NCI-H345 treated with DMSO at 0.1 percent for 48 hours (cell line): ENCODE results near the gene ZHX3.

Experiments used
- DNase-seq: peaks from one replicate; lab custom pipeline; 2025; ENCODE audit not compliant: unreplicated experiment; lab: John Stamatoyannopoulos, UW

ZHX3 gene

DNA sequence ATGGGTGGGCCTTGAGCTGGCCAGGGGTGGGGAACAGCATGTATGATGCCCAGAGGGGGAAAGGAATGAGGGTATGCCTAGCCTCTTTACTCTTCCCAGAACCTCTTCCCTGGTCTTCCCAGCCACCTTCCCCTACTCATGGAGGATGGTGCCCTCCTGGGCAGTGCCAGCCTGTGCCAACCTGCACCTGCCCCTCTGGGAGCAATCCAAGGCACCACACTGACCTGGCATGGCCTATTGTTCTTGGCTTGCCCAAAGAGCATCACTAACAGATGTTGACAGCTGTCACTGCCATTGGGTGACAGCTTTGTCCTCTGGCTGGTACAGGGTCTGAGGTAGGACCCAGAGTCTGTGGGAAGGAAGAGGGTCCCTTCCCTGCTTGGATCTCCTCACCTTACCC is 36.0 kb upstream of the ZHX3 start:
- no peak for DNase-seq

DNA sequence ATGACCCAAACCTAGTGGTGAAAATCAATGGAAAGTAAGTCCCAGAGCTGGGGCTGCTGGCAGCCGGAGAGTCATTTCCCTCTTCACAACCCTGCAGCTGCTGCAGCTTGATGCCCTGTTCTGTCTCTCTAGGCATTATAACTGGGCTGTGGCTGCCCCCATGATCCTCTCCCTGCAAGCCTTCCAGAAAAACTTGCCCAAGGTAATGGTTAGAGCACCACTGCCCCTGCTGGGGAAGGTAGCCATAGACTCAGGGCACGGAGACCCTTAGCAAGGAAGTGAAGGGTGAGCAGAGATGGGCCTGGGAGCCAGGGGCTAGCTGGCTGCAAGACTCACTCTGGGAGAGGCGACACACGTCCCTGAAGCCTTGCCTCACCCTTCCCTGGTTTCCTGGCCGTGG is 35.1 kb upstream of the ZHX3 start:
- DNase-seq, result no peak

DNA sequence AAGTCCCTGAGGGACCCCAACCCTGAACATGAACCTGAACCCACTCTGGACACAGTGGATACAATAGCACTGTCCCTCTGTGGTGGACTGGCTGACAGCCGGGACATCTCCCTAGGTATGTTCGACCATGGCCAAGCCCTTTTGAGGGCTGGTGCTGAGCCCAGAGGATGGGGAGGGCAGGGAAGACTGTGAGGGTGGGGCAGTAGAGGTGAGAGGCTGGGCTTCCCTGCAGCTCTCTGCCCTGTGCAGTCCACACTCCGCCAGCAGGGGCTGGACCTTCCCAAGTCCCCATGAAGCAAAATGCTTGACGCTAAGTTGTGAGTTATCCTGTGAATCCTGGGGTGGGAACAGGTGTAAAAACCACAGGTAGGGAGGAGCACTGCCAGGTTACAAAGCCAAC is 34.6 kb upstream of the ZHX3 start:
- no peak for DNase-seq

DNA sequence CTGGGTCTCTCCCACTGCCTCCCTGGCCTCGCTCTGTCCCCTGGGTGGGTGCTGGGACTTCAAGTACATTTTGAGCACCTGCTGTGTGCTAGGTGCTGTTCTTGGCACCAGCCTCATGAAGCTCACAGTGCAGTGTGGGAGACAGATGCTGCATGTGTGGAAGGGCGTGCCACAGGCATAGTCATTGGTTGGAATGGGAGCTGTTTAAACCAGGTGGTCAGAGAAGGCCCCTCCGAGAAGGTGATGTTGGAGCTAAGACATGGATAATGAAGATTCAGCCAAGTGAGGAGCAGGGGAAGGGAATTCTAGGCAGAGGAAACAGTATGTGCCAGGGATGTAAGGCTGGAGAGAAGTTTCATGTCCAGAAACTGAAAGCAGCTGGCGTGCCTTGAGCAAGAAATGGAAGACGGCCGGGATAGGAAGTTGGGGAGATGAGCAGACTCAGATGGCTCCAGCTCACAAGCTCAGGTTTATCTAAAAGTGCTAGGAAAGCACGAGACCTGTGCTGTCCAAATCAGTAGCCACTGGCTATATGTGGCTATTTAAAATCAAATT is 33.0 kb upstream of the ZHX3 start:
- no peak for DNase-seq

DNA sequence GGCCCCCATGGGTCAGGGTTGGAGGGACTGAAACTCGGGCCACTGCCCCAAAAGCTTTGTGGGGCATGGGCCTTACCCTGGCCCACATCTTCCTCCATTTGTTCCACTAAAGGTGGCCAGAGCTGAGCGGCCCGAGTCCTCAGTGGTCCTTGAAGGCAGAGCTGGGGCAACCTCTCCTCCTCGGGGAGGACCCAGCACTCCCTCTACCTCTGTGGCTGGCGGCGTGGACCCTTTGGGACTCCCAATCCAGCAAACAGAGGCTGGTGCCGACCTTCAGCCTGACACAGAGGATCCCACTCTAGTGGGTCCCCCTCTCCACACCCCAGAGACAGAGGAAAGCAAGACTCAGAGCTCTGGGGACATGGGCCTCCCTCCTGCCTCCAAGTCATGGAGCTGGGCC is 32.4 kb upstream of the ZHX3 start:
- DNase-seq, result no peak

DNA sequence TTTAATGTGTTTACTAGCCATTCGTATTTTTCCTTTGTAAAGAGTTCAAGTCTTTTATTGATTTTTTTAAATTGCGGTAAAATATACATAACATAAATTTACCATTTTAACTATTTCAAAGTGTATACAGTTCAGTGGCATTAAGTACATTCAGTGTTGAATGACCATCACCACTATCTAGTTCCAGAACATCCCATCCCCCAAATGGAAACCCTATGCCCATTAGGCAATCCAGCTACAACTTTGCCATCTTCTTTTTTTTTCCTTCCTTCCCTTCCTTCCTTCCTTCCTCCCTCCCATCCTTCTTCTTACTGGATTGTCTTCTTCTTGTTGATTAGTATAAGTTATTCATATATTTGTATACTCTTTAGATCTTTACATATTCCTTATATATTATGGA is 31.7 kb upstream of the ZHX3 start:
- no peak for DNase-seq

DNA sequence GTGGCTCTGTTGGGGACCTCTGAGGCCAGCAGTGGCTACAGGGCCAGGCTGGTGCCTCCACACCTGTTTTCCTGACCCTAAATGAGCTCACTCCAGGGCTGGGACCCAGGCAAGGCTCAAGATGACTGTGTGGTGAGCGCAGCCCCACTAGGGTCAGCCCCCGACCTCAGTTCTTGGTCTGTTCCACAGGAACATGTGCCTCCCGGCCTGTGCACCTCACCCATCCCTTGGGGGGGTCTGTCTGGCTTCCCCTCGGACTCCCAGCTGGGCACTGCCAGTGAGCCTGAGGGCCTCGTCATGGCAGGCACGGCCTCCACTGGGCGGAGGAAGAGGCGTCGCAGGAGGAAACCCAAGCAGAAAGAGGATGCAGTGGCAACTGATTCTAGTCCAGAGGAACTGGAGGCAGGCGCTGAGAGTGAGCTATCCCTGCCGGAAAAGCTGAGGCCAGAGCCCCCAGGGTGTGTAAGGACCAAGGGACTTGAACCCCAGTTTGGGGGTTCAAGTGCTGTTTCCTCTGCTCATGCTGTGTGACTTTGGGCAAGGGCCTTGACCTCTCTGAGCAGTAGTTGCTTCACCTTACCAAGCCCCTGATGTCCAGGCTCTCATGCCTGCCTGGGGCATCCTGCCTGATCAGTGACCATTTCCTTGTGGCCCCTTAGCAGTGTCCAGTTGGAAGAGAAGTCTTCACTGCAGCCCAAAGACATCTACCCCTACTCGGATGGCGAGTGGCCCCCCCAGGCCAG is 31.1 kb upstream of the ZHX3 start:
- DNase-seq, result no peak

DNA sequence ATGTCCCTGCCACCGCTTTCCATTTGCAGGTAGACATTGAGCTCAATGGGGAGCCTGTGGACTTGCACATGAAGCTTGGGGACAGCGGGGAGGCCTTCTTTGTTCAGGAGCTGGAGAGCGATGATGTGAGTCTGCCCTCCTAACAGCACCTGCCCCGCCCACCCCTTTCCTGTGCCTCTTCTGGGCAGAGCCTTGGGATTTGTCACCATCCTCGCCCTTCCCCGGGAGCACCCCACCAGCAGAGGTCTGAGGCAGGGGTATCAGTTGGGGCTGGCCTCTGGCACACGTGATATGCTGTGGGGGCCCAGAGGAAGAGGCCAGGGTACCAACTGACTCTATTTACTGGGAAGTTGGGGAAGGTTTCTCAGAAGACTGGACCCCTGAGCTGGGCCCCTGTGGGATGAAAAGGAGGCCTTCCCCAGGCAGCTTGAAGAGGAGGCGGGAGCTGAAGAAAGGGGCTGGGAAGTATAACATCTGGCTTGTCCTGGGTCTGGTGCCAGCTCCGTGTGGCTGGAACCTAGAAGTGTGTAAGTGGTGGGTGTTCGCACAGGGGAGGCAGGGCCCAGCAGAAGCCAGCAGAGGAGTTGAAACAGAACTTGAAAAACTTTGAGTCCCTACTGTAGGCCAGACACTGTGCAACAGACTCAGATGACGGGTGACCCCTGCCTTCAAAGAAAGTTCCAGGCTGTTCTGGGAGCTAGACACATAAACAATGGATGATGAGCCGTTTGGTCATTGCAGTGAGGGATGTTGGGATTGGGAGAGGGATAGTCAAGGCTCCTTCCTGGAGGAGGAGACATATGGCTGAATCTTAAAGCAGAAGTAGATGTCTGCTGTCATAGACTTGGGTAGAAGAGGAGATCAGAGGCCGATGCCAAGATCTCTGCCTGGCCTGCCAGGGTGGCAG is 30.2 kb upstream of the ZHX3 start:
- no peak for DNase-seq

DNA sequence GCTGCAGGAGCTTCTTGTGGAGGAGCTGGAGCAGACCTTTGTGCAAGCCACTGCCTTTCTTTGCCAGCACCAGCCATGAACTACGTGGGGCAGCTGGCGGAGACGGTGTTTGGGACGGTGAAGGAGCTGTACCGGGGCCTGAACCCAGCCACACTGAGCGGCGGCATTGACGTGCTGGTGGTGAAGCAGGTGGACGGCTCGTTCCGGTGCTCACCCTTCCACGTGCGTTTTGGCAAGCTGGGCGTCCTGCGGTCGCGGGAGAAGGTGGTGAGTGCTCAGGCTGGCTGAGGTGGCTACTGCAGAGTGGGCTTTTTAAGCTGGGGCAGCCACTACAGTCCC is 28.2 kb upstream of the ZHX3 start:
- no peak for DNase-seq

DNA sequence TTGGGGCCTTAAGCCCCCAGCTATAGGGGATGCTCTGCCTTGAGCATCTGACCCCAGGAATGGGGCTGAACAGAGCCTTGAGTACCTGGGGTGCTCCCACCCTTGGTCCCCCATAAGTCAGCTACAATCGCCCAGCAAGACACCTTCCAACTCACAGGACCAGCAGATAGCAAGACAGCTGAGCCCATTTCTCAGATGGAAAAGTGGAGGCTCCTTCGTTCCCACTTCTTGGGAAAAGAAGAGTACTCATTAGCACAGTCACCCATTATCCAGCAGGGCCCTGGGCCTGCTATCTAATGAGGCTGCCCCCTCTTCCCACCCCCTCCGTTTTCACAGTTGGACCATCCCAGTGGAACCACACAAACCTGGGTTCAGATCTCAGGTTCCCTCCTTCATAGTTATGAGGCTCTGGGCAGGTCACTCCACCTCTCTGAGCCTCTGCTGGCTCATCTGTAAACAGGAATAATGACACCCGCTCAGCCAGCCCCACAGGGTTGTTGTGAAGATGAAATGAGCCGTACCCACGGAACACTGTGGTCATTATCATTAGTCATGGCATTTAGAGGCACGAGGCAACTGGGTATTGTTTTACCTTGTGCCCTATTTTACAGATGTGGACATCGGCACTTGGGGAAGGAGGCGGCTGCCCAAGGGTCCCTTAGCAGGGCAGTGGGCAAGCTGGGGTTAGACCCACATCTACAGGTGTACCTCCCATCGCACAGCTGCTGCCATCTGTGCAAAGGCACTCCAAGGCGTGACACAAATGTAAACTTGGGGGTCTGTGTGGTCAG is 27.6 kb upstream of the ZHX3 start:
- DNase-seq, result no peak

DNA sequence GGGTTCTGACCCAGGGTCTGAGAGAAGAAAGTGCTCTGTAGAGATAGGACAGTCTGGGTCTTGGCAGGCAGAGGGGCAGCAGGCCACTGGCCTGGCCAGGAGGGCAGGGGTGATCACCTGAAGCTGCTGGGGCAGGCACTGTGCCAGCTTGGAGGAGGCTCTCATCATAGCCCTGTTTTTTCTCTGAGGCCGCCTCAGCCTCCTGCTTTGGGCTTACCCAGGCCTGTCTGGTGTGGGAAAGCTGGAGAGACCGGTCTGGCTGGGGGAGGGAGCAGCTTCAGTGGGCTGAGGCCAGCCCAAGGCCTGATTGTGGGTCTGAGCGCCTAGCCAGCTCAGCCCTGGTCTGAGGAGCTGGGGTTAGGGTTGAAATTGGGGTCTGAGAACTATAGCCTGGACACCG is 26.9 kb upstream of the ZHX3 start:
- DNase-seq, result no peak

DNA sequence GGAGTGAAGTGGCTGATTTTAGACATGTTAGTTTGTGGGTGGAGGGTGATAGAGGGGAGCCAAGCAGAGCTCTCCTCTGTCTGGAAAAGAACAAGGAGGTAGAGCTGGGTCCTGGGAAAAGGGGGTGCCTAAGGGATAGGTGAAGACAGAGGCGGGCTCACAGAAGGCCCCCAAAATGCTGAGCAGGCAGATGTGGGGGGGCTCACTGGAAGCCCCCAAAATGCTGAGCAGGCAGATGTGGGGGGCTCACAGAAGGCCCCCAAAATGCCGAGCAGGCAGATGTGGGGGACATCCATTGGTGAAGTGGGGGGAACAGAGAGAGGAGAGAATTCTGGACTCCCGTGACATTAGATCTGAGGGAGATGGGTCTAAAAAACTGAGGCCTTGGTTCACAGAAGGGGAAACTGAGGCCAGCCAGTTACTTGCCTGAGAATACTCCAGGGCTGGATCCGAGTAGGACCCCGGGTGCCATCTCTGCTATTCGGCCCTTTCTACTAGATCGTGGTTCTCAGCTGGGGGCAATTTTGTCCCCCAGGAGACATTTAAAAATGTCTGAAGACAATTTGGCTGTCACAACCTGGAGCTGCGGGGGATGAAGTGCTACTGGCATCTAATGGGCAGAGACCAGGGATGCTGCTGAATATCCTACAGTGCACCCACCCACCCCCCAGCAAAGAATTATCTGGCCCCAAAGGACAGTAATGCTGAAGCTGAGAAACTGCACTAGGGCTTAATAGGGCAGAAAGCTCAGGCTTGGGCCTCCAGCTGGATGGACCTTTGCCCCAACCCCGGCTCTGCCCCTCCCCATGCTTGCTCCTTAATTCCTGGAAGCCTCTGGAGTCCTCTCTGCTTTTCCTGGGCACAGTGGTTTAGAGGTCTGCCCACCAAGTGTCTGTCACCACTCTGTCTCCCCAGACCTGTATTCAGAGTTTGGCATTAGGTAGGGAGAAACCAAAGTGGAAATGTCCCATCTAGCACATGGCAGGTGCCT is 25.2 kb upstream of the ZHX3 start:
- DNase-seq, result no peak

DNA sequence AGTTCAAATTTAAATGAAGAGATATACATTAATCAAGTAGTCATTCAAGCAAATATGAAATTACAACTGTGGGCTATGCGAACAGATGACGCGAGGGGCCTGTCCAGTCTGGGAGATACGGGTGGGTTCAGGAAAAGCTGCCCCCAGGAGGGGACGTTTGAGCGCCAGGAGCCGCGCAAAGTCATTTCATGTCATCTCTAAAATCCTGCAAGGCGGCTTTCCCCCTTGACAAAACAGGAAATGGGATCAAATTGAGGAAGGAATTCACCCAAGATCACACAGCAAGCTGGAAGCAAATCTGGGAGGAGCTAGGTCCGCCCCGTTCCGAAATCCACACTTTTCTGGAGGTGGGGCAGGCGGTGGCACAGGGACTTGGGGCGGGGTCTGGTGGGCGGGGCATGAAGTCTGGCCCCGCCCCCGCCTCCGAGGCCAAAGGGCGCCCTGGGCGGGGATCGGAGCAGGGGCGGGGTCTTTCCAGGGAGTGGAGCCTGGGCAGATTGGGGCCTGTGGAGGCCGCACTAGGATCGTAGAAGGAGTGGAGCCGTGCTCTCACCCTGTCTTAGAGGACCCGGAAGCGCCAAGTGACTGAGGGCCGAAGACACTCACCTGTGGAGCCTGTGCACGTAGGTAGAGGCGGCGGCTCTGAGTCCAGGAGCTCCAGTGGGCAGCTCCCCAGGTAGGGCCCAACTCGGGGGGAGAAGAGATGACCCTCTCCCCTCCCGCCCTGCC is 23.0 kb upstream of the ZHX3 start, which contains the start of gene LPIN3:
Gene LPIN3, plus strand, starts transcription at position 495 of the 729 bp plus-strand sequence. CDS start 4,983 bp downstream, outside the sequence.
- DNase-seq, result no peak

DNA sequence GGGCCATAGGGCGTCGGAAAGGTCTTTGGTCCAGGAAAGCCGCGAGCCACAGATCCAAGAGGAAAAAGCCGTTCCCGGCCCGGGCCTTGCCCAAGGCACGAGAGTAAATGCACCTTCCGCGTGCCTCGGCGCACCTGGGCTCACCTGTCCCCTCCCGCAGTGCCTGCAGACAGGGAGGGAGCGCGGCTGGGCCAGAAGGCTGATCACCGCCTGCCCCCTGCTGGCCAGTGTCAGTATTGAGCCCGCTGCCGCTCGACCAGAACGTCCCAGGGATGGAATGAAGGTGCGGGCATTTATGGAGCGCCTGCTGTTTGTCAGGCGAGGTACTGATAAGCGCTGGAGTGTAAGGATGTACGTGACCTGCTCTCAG is 22.4 kb upstream of the ZHX3 start:
- DNase-seq, result peak; percentile 72

DNA sequence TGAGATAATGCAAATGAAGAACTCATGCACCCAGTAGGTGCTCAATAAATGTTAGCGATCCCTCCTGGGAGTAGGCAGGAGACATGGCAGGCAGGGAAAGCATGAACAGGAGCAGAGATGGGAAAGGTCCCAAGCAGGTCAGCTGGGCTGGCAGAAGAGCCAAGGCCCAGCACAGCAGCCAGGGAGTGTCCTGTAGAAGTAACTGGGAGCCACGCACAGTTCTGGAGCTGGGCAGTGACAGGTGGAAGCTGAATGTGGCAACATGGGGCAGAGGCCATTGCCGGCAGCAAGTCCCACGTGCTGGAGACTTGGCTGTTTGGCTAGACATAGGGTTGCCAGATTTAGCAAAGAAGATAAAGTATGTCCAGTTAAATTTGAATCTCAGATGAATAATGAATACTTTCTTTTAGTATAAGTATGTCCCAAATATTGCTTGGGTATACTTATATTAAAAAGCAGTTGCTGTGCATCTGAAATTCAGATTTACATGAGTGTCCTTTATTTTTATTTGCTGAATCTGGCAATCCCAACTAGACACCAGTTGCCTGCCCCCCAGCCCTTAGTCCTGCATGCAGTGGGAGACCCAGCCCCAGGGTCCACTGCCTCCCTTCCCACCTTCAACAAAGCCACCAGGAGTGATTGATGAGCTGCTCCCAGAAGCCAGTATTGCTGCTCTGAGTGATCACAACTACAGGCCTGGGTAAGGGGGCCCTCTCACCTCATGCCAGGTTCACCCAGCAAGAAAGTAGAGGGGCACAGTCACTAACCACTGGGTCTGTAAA is 19.4 kb upstream of the ZHX3 start:
- no peak for DNase-seq

DNA sequence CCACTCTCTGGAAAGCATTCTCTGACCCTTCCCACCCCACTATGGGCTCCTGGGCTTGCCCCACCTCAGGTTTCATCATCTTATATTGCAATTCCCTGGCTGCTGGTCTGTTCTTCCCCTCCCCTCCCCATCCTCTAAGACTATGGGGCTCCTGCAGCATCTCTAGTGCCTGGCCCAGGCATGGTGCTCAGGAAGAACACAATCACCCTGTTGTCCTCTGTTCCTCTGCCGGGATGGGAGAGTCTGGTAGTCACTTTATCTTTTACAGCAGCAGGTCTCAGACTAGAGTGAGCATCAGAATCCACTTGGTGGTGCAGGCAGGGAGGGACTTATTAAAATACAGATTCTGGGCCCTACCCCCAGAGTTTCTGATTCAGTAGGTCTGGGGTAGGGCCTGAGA is 18.1 kb upstream of the ZHX3 start:
- no peak for DNase-seq

DNA sequence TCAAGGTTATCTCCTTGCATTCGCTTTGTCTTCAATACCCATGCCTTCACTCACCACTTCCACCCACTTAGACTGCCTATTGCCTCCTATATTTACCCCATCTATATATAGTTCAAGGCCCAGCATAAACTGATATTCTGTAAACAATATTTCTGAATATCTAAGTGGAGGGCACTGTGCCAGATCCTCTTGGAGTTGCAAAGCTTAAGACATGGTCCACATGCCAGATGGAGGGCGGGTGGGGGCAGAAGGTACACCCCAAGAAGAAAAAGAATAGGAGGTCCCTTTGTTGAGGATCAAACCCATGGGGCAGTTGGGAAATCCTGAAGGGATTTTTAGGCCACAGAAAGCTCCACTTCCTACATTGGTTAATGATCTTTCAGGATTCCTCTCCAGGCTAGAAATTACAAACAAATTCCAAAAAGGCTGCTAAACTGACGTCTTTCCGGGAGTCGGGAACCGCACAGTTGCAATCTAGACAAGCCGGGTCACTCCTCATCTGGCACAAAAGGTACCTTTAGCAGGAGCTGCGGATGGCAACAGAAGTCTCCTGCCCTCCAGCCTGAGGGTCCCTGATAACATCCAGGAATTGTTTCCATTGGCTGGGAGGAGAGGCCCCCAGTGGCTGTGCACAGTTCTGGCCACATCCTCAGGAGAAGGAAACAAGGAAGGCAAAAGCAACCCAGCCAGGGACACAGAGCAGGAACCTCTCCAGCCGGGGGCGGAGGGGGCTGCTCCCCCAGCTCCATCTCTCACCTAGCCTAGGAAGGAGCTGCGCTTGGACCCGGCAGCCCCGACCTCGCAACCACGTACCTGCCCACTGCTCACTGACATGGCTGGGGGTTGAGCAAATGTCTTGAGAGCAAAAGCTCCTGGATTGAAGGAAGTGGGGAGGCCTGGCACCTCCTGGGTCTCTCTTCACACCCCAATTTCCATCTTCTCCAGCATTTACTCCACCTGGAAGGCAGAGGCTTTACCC is 17.2 kb upstream of the ZHX3 start:
- DNase-seq, result no peak

DNA sequence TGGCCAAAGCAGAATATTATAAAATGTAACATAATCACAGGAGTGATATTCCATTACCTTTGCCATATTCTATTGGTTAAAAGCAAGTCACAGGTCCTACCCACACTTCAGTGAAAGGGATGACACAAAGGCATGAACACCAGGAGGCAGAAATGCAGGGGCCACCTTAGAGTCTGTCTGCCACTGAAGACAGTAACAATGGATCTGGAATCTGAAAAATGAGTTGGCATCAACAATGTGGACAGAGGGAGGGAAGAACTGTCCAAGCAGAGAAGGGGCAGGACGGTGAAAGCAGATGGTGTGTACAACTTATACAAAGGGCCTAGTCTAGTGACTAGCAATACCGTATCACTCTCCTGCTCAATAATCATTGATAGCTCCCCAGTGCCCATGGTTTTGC is 16.5 kb upstream of the ZHX3 start:
- no peak for DNase-seq
